ENCODE results near the gene FAM20A. TPM values are rescaled to one million over a fixed set of nuclear protein-coding genes. Genes with fewer than 3 reads are reported as not detected.
A peak's percentile ranks its signal among the peaks of the same experiment; 100 is the strongest.

Gene FAM20A
- 10 to 100 TPM; 24.8 to 25.3 TPM for total RNA-seq

DNA sequence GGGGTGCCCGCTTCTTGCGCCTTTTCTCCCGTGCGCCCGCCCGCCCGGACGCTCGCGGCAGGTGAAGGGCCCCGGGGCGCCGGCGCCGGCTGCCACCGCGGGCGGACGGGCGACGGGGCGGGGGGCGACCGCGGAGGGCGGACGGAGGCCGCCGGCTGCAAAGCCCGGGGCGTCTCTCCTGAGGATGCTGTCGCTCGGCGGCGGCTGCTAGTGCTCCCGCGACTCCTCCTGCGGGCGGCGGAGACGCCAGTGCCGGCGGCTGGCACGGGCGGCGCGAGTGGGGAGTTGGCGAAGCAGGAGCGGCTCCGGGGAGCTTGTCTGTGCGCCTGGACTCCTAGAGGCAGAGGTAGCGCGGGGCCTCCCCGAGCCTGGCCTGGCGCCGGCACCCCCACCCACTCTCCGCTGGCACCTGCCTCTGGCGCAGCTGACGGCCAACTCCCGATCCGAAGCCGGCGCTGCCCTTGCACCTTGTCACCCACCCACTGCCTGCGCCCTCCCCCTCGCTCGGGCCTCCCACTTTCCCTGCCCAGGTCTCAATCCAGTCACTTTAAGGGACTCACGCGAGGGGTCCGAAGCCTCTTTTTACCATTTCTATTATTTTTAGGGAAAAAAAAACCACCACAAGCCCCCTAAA is at the start of gene FAM20A:
FAM20A (minus strand) TSS at position 437 of the 634 bp plus-strand sequence. CDS start 701 bp downstream, outside the sequence.
- TF ChIP-seq, protein P1, sequence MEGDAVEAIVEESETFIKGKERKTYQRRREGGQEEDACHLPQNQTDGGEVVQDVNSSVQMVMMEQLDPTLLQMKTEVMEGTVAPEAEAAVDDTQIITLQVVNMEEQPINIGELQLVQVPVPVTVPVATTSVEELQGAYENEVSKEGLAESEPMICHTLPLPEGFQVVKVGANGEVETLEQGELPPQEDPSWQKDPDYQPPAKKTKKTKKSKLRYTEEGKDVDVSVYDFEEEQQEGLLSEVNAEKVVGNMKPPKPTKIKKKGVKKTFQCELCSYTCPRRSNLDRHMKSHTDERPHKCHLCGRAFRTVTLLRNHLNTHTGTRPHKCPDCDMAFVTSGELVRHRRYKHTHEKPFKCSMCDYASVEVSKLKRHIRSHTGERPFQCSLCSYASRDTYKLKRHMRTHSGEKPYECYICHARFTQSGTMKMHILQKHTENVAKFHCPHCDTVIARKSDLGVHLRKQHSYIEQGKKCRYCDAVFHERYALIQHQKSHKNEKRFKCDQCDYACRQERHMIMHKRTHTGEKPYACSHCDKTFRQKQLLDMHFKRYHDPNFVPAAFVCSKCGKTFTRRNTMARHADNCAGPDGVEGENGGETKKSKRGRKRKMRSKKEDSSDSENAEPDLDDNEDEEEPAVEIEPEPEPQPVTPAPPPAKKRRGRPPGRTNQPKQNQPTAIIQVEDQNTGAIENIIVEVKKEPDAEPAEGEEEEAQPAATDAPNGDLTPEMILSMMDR (IDR thresholded peaks at IDR 0.05) = no peak
- DNase-seq (ENCODE audit: low spot score) (no peak), ATAC-seq (ENCODE audit: insufficient number of reproducible peaks, low FRiP score, low read depth) (no peak)
- Histone ChIP-seq H3K27me3 (replicated peaks; ENCODE audit: insufficient read depth) (no peaks in the 10 kb centered on the region), H3K4me3 (peak within 1 kb of the TSS; percentile 73), H3K4me1 (ENCODE audit: control insufficient read depth in 1 of 2, low read depth in 2 of 2) (peaks cover 4 to 16% of the 10 kb centered on the region in 2 donors), H3K36me3 (no peaks in the 10 kb centered on the region), H3K27ac (peak within 1 kb of the TSS; percentile 24 to 46), H3K9me3 (no peaks in the 10 kb centered on the region)

DNA sequence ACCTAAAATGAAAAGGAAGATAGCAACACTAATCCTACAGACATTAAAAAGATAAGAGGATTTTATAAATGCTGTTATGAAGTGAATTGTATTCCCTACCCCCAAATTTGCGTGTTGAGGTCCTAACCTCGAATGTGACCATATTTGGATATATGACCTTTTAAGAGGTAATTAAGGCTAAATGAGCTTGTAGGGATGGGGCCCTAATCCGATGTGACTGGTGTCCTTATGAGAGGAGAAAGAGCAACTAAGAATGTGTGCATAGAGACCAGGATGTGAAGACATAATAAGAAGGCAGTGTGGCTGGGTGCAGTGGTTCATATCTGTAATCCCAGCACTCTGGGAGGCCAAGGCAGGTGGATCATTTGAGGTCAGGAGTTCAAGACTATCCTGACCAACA is 48.2 kb upstream of the FAM20A start:
- H3K9me3 ChIP-seq = no peaks in the 10 kb centered on the region
- H3K4me3 ChIP-seq = no peak overlapping the region
- no peaks in the 10 kb centered on the region for H3K27me3 ChIP-seq (replicated peaks; ENCODE audit: insufficient read depth)
- no peak for DNase-seq (ENCODE audit: low spot score)
- TF ChIP-seq, protein P1 (IDR thresholded peaks at IDR 0.05) = no peak
- no peak overlapping the region for H3K27ac ChIP-seq
- H3K4me1 ChIP-seq (ENCODE audit: control insufficient read depth in 1 of 2, low read depth in 2 of 2) = no peaks in the 10 kb centered on the region
- no peak for ATAC-seq (ENCODE audit: insufficient number of reproducible peaks, low FRiP score, low read depth)
- H3K36me3 ChIP-seq = no peaks in the 10 kb centered on the region

DNA sequence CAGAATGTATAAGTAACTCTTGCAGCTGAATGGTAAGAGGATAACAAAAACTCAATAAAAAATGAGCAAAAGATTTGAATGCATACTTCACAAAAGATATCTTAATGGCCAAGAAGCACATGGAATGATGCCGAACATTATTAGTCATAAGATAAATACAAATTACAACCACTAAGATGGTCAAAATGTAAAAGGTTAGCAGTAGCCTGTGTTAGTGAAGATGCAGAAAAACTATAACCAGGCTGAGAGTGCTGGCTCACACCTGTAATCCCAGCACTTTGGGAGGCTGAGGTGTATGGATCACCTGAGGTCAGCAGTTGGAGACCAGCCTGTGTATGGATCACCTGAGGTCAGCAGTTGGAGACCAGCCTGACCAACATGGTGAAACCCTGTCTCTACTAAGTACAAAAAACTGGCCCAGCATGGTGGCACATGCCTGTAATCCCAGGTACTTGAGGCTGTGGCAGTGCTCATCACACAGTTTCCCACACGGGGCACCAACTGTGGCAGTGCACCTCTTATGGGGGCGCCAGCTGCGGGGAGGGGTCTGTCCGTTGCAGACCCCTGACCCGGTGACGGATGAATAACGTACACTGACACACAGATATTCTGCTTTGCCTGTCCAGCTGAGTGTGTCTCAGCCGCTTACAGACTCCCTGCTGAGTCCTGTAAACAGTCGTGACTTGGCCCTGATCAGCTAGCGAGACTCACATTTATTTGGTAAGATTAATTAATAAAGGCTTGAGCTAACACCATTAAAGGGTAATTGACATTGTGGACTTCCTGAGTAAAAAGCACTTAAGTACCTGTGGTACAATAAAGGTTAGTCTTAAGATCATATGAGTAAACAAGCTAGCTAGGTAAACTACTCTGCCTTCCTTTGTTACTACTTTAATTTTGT is 45.7 kb upstream of the FAM20A start:
- ATAC-seq (ENCODE audit: insufficient number of reproducible peaks, low FRiP score, low read depth) (no peak), DNase-seq (ENCODE audit: low spot score) (no peak)
- TF ChIP-seq, protein P1 (IDR thresholded peaks at IDR 0.05) = no peak
- no peak overlapping the region for H3K4me3 ChIP-seq
- H3K27me3 ChIP-seq (replicated peaks; ENCODE audit: insufficient read depth) = no peaks in the 10 kb centered on the region
- no peaks in the 10 kb centered on the region for H3K36me3 ChIP-seq
- H3K4me1 ChIP-seq (ENCODE audit: control insufficient read depth in 1 of 2, low read depth in 2 of 2) = no peaks in the 10 kb centered on the region
- no peak overlapping the region for H3K27ac ChIP-seq
- H3K9me3 ChIP-seq = no peaks in the 10 kb centered on the region

DNA sequence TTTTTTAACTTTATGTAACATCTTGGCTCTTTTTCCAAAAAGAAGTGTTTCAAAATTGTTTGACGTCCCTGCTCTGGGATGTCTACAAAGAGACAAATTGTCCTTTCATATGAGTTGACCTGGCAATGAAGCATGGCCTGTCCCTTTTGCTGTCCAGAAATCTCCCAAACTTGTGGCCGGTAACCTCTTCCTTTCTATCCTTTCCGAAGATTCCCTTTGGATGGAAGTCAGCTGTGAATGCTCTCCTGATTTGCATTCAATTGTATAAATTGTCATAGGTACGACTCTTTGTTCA is 40.9 kb upstream of the FAM20A start:
- ATAC-seq (ENCODE audit: insufficient number of reproducible peaks, low FRiP score, low read depth) (no peak), DNase-seq (ENCODE audit: low spot score) (no peak)
- no peaks in the 10 kb centered on the region for H3K9me3 ChIP-seq
- TF ChIP-seq, protein P1 (IDR thresholded peaks at IDR 0.05) = no peak
- H3K36me3 ChIP-seq = no peaks in the 10 kb centered on the region
- no peaks in the 10 kb centered on the region for H3K4me1 ChIP-seq (ENCODE audit: control insufficient read depth in 1 of 2, low read depth in 2 of 2)
- no peak overlapping the region for H3K4me3 ChIP-seq
- H3K27me3 ChIP-seq (replicated peaks; ENCODE audit: insufficient read depth) = no peaks in the 10 kb centered on the region
- H3K27ac ChIP-seq = no peak overlapping the region

DNA sequence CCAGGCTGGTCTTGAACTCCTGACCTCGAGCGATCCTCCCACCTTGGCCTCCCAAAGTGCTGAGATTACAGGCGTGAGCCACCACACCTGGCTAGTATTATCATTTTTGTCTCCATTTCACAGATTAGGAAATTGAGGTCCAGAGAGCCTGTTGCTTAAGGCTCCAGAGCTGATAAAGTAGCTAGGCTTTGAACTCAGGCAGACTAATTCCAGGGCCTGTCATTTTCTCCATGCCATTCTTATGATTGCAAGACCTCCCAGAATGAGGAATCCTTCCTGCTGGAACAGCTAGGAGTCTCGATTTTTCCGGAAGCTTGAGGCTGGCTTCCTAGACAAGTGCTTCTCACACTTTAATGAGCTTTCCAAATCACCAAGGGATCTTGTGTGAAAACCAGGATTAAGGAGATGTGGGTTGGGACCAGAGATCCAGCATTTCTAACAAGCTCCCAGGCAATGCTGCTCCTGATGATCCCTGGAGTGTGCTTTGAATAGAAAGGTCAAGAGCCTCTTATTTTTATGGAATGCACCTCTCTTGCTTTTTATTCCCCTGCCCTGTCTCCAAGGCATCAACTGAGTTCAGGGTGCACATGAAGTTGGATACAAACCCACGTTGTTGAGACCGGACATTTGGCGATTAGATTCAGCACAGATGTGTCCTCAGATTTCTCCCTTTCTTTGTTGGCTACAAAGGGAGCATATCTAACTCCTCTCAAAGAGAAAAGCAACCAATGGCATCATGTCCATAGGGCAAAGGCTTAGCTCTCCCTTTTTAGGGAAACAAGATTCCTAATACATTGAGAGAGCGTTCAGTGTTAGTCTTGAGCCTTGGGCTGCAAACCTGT is 40.3 kb upstream of the FAM20A start:
- H3K4me3 ChIP-seq = no peak overlapping the region
- H3K36me3 ChIP-seq = no peaks in the 10 kb centered on the region
- TF ChIP-seq, protein P1 (IDR thresholded peaks at IDR 0.05) = no peak
- H3K9me3 ChIP-seq = no peaks in the 10 kb centered on the region
- no peaks in the 10 kb centered on the region for H3K4me1 ChIP-seq (ENCODE audit: control insufficient read depth in 1 of 2, low read depth in 2 of 2)
- H3K27ac ChIP-seq = no peak overlapping the region
- DNase-seq (ENCODE audit: low spot score) (no peak), ATAC-seq (ENCODE audit: insufficient number of reproducible peaks, low FRiP score, low read depth) (no peak)
- H3K27me3 ChIP-seq (replicated peaks; ENCODE audit: insufficient read depth) = no peaks in the 10 kb centered on the region

Data from thoracic aorta (tissue), 2 donors.